Chondrocyte (in vitro differentiated cells): ENCODE measurements around the gene PLXNA4. TPM values are rescaled to one million over a fixed set of nuclear protein-coding genes. Genes with fewer than 3 reads are reported as not detected.

ENCODE experiments used
- DNase-seq: peaks from one replicate; pipeline ENCODE4 v3.0.0; 2021; ENCODE audit warnings: mixed read lengths, low spot score
- H3K27ac Mint-ChIP-seq: one replicate; pipeline ENCODE4 v1.8.0; 2021; ENCODE audit warnings: mild to moderate bottlenecking, moderate library complexity, mixed read lengths; ENCODE audit not compliant: unreplicated experiment
- H3K27me3 Mint-ChIP-seq: 2 replicates; pipeline ENCODE4 v1.8.0; 2021; ENCODE audit warnings: low read depth, mixed read lengths
- H3K36me3 Mint-ChIP-seq: 2 replicates; pipeline ENCODE4 v1.8.0; 2021; ENCODE audit warnings: low read depth, mixed read lengths
- H3K4me1 Mint-ChIP-seq: 2 replicates; pipeline ENCODE4 v1.8.0; 2021; ENCODE audit warnings: low read depth, mild to moderate bottlenecking, mixed read lengths
- H3K4me3 Mint-ChIP-seq: one replicate; pipeline ENCODE4 v1.8.0; 2021; ENCODE audit warnings: mild to moderate bottlenecking, moderate library complexity, mixed read lengths; ENCODE audit not compliant: unreplicated experiment
- H3K9me3 Mint-ChIP-seq: 2 replicates; pipeline ENCODE4 v1.8.0; 2021; ENCODE audit warnings: low read depth, mixed read lengths
- total RNA-seq: library from RNA; stranded (reverse); gene quantifications from 3 replicates; pipeline ENCODE4 v1.2.1, GENCODE V29; 2021
- TF ChIP-seq, protein P1 (sequence below): fragments of 200-600 bp; sonication (generic); IDR thresholded peaks from 2 replicates; pipeline ENCODE4 v1.5.0; 2021; ENCODE audit warnings: antibody characterized with exemption, mild to moderate bottlenecking, moderate library complexity

The PLXNA4 gene
- total RNA-seq, 1 donor from 2014 or later, result 11.3 TPM

DNA sequence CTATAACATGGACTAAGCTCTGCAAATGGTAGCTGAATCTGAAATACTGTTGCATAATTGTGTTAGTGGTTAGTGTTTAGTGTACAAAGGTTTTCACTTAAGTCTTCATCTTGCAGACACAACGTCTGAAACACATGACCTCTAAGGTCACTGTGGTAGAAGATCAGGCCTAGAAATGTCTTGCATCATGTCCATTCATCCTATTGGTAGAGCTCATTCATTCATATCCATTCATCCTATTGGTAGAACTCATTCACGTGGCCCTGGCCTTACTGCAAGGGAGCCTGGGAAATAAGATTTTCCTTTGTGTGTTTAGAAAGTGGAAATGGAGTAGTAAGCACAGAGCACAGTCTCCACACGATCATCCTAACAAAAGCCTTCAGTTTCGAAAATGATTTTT, 485.8 kb downstream of the PLXNA4 start:
- no peaks in the 10 kb centered on the region for H3K36me3 Mint-ChIP-seq
- H3K27ac Mint-ChIP-seq, result no peak overlapping the region
- H3K27me3 Mint-ChIP-seq, result peaks cover 11% of the 10 kb centered on the region
- no peaks in the 10 kb centered on the region for H3K9me3 Mint-ChIP-seq
- no peak for DNase-seq
- no peaks in the 10 kb centered on the region for H3K4me1 Mint-ChIP-seq
- TF ChIP-seq, protein P1, sequence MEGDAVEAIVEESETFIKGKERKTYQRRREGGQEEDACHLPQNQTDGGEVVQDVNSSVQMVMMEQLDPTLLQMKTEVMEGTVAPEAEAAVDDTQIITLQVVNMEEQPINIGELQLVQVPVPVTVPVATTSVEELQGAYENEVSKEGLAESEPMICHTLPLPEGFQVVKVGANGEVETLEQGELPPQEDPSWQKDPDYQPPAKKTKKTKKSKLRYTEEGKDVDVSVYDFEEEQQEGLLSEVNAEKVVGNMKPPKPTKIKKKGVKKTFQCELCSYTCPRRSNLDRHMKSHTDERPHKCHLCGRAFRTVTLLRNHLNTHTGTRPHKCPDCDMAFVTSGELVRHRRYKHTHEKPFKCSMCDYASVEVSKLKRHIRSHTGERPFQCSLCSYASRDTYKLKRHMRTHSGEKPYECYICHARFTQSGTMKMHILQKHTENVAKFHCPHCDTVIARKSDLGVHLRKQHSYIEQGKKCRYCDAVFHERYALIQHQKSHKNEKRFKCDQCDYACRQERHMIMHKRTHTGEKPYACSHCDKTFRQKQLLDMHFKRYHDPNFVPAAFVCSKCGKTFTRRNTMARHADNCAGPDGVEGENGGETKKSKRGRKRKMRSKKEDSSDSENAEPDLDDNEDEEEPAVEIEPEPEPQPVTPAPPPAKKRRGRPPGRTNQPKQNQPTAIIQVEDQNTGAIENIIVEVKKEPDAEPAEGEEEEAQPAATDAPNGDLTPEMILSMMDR, result no peak
- H3K4me3 Mint-ChIP-seq, result no peak overlapping the region

DNA sequence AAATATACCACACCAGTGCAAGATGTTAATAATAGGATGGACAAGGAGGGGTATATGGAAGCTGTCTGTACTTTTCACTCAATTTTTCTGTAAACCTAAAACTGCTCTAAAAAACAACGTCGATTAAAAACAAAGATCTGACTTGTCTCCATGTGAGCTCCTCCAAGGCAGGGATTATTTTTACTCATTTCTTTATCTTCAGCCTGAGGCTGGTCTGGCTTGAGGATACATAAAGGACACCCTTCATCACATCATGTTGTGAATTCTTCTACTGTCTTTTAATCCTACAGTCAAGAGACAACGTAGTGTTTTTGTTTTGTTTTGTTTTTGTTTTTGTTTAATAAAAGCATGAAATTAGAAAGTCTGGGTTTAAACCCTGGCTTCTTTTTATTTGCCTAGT, 486.9 kb downstream of the PLXNA4 start:
- H3K36me3 Mint-ChIP-seq, result no peaks in the 10 kb centered on the region
- H3K9me3 Mint-ChIP-seq, result no peaks in the 10 kb centered on the region
- H3K27ac Mint-ChIP-seq, result no peak overlapping the region

DNA sequence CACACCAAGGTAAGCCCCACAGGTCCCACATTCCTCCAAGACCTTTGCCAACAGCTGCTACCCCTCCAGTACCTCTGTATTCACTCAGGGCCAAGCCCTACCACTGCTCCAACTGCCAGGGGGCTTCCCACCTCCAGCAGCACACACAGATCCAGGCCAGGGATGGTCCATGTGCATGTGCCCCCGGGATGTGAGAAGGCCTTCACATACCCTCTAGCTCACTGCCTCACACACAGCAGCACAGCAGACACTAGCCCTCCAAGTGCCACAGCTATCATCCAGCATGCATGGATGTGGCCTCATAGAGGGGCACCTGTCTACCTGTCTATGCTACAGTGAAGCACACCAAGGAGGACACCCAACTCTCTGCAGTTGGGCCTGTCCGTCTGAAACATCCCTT, 488.8 kb downstream of the PLXNA4 start:
- Mint-ChIP-seq H3K27ac (no peak overlapping the region), H3K4me1 (no peaks in the 10 kb centered on the region), H3K36me3 (no peaks in the 10 kb centered on the region), H3K27me3 (peaks cover 7% of the 10 kb centered on the region), H3K4me3 (no peak overlapping the region), H3K9me3 (no peaks in the 10 kb centered on the region)
- TF ChIP-seq, protein P1, result no peak
- DNase-seq, result no peak

More for the DNA sequence above, 486.9 kb downstream of the PLXNA4 start:
- H3K27me3 Mint-ChIP-seq, result peaks cover 5% of the 10 kb centered on the region
- H3K4me1 Mint-ChIP-seq, result no peaks in the 10 kb centered on the region
- H3K4me3 Mint-ChIP-seq, result no peak overlapping the region
- TF ChIP-seq, protein P1, result no peak
- DNase-seq, result no peak

DNA sequence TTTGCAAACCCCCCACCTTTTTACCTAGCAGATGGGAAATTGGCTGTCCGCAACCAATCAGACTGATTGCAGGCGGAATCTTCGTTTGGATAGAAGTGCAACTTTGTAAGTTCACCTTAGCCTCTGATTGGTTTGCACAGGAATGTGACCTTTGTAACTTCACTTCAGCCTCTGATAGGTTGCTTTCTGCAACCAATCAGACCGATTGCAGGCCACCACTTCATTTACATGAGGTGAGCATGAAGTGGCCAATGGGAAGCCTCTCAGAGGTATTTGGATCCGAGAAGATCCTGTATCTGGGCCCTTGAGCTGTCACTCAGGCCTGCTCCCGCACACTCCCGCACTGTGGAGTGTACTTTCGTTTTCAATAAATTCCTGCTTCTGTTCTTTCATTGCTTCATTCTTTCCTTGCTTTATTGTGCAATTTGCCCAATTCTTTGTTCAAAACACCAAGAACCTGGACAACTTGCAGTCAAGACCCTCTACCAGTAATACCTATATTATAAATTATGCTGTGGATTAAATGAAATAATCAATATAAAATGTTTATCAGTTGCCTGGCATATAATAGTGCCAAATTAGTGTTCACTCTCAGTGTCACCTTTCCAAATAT, 491.4 kb downstream of the PLXNA4 start:
- H3K36me3 Mint-ChIP-seq, result no peaks in the 10 kb centered on the region
- DNase-seq, result no peak
- H3K4me1 Mint-ChIP-seq, result peaks cover 6% of the 10 kb centered on the region
- TF ChIP-seq, protein P1, result no peak
- peaks cover 4% of the 10 kb centered on the region for H3K27me3 Mint-ChIP-seq
- H3K9me3 Mint-ChIP-seq, result peaks cover under 1% of the 10 kb centered on the region
- no peak overlapping the region for H3K27ac Mint-ChIP-seq
- no peak overlapping the region for H3K4me3 Mint-ChIP-seq

DNA sequence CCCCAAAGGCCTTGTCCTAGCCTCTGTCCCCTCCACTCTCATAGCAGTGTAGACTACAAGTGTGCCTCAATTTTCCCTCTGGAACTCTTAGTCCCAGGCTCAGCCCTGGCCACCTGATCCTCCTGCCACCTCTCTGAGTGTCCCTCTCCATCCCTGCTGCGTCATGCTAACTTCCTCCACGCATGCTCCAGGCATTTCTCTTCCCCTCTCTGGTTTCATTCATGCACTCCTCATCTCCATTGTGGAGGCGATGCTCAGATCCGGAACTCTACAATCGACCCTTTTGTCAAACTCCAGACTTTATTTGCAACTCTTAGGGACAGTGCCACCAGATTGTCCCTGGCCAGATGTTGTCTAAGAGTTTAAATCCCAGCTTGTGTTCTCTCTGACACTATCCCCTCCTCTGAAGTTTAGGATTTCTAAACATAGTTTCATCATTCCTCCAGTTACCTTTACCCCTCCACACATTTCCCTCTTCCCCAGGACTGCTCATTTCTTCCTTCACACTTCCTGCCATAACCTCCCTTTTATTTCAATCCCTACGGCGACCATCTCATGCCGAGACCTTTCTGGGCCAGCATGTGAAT, 492.6 kb downstream of the PLXNA4 start:
- Mint-ChIP-seq H3K4me1 (peaks cover 10% of the 10 kb centered on the region), H3K27ac (no peak overlapping the region), H3K9me3 (peaks cover 3% of the 10 kb centered on the region), H3K27me3 (peaks cover 4% of the 10 kb centered on the region), H3K4me3 (no peak overlapping the region), H3K36me3 (no peaks in the 10 kb centered on the region)
- TF ChIP-seq, protein P1, result no peak
- DNase-seq, result no peak
